Loucy (cell line): ENCODE results near the gene ZP4.

Source experiments
- H2AFZ ChIP-seq: fragments of 200-600 bp; sonication (generic); 2 replicates; pipeline ENCODE4 v1.6.0; 2016; ENCODE audit warnings: antibody characterized with exemption, mild to moderate bottlenecking, low read length, moderate library complexity
- H3F3A ChIP-seq: fragments of 200-600 bp; 2 replicates; pipeline ENCODE4 v1.6.0; 2016; ENCODE audit warnings: antibody characterized with exemption, low read depth, mild to moderate bottlenecking
- H3K27me3 ChIP-seq: fragments of 200-600 bp; sonication (generic); 2 replicates; pipeline ENCODE4 v1.6.1; 2014; ENCODE audit warnings: low read length, mild to moderate bottlenecking; ENCODE audit not compliant: insufficient read depth, poor library complexity, severe bottlenecking
- H3K36me3 ChIP-seq: fragments of 200-600 bp; sonication (generic); 2 replicates; pipeline ENCODE4 v1.6.1; 2016; ENCODE audit warnings: low read length; ENCODE audit not compliant: insufficient read depth
- H3K4me1 ChIP-seq: fragments of 200-600 bp; sonication (generic); 2 replicates; pipeline ENCODE4 v1.5.1; 2014; ENCODE audit warnings: low read length, mild to moderate bottlenecking; ENCODE audit not compliant: insufficient read depth, poor library complexity, severe bottlenecking
- H3K4me2 ChIP-seq: fragments of 200-600 bp; sonication (generic); 2 replicates; pipeline ENCODE4 v1.6.0; 2014; ENCODE audit warnings: antibody characterized with exemption, low read length, low read depth, mild to moderate bottlenecking; ENCODE audit not compliant: poor library complexity, severe bottlenecking
- H3K4me3 ChIP-seq: fragments of 200-600 bp; sonication (generic); 2 replicates; pipeline ENCODE4 v1.5.1; 2014; ENCODE audit warnings: low read length, mild to moderate bottlenecking, mixed read lengths; ENCODE audit not compliant: poor library complexity, severe bottlenecking
- H3K79me2 ChIP-seq: fragments of 200-600 bp; sonication (generic); 2 replicates; pipeline ENCODE4 v1.6.1; 2014; ENCODE audit warnings: low read length; ENCODE audit not compliant: insufficient read depth
- H3K9ac ChIP-seq: fragments of 200-600 bp; sonication (generic); 2 replicates; pipeline ENCODE4 v1.6.0; 2014; ENCODE audit warnings: mild to moderate bottlenecking, low read depth, low read length, moderate library complexity; ENCODE audit not compliant: poor library complexity, severe bottlenecking
- H3K9me2 ChIP-seq: fragments of 200-600 bp; sonication (generic); replicated peaks from 2 replicates; pipeline ENCODE4 v1.6.1; 2016; ENCODE audit warnings: low read depth, low read length, mixed read lengths
- H3K9me3 ChIP-seq: fragments of 200-600 bp; sonication (generic); 2 replicates; pipeline ENCODE4 v1.6.1; 2014; ENCODE audit warnings: mild to moderate bottlenecking, antibody characterized with exemption, low read length, low read depth; ENCODE audit not compliant: insufficient read depth
- H4K20me1 ChIP-seq: fragments of 200-600 bp; sonication (generic); 2 replicates; pipeline ENCODE4 v1.6.0; 2014; ENCODE audit warnings: antibody characterized with exemption, low read length, mild to moderate bottlenecking; ENCODE audit not compliant: insufficient read depth, poor library complexity, severe bottlenecking
- EZH2phosphoT487 ChIP-seq: fragments of 200-600 bp; IDR thresholded peaks from 2 replicates; pipeline ENCODE4 v1.6.1; 2018; ENCODE audit warnings: antibody characterized with exemption, mild to moderate bottlenecking, moderate library complexity, borderline replicate concordance
- TF ChIP-seq, protein P1 (sequence below): fragments of 200-600 bp; sonication (generic); conservative IDR thresholded peaks from 2 replicates; pipeline ENCODE4 v1.5.1; 2014; ENCODE audit warnings: mild to moderate bottlenecking, antibody characterized with exemption, low read length

The ZP4 gene

GRCh38 chr1:237873487-237874211 is 17.1 kb downstream of the ZP4 start:
- Histone ChIP-seq H3F3A (no peaks in the 10 kb centered on the region), H3K4me3 (no peak overlapping the region), H3K9ac (no peak overlapping the region), H3K4me2 (no peak overlapping the region), H2AFZ (no peak overlapping the region), H3K27me3 (no peaks in the 10 kb centered on the region), H3K4me1 (no peaks in the 10 kb centered on the region), H3K36me3 (no peaks in the 10 kb centered on the region), H3K9me2 (no peaks in the 10 kb centered on the region), H3K79me2 (no peaks in the 10 kb centered on the region), H3K9me3 (no peaks in the 10 kb centered on the region), H4K20me1 (no peaks in the 10 kb centered on the region)
- TF ChIP-seq, protein P1, sequence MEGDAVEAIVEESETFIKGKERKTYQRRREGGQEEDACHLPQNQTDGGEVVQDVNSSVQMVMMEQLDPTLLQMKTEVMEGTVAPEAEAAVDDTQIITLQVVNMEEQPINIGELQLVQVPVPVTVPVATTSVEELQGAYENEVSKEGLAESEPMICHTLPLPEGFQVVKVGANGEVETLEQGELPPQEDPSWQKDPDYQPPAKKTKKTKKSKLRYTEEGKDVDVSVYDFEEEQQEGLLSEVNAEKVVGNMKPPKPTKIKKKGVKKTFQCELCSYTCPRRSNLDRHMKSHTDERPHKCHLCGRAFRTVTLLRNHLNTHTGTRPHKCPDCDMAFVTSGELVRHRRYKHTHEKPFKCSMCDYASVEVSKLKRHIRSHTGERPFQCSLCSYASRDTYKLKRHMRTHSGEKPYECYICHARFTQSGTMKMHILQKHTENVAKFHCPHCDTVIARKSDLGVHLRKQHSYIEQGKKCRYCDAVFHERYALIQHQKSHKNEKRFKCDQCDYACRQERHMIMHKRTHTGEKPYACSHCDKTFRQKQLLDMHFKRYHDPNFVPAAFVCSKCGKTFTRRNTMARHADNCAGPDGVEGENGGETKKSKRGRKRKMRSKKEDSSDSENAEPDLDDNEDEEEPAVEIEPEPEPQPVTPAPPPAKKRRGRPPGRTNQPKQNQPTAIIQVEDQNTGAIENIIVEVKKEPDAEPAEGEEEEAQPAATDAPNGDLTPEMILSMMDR, result no peak
- no peak for TF ChIP-seq EZH2phosphoT487

DNA sequence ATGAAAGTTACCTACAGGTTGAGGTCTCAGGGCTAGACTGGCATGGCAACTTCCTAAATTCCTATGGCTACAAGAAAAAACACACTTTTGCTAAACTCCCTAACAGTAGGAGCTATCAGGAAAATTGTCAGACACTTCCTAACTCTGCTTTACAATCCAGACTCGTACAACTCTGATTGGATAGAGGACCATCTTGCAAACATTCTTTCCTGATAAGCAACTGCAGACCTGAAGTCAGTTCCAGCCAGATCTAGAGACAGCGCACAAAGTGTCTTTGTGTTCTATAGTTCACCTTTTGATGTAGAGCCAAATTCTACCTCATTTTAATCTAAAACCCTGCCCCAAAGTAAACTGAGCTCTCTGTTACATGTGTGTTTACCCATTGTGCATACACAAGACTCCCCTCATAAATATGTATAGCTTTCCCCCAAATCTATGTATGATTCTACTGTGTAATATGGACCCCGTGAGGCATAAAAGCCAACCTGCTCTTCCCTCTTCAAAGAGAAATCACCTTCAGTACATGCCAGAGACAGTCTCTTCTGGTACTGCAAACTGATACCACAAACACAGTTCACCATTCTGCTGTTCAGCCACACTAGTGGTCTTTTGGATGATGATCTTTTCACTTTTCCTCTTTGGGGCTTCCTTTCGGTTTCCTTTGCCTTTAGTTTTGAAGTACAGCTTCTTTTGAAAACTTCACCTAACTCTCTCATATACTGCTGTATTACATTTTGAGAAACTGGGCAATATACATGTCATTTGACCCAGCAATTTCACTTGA is 21.7 kb downstream of the ZP4 start:
- Histone ChIP-seq H3K4me3 (no peak overlapping the region), H3K9me3 (no peaks in the 10 kb centered on the region), H3K9me2 (no peaks in the 10 kb centered on the region), H3K9ac (no peak overlapping the region), H2AFZ (no peak overlapping the region), H3K4me2 (no peak overlapping the region), H3K27me3 (no peaks in the 10 kb centered on the region), H4K20me1 (no peaks in the 10 kb centered on the region), H3K36me3 (no peaks in the 10 kb centered on the region), H3K79me2 (no peaks in the 10 kb centered on the region), H3F3A (no peaks in the 10 kb centered on the region), H3K4me1 (no peaks in the 10 kb centered on the region)
- TF ChIP-seq EZH2phosphoT487, result no peak
- TF ChIP-seq, protein P1, result no peak

DNA sequence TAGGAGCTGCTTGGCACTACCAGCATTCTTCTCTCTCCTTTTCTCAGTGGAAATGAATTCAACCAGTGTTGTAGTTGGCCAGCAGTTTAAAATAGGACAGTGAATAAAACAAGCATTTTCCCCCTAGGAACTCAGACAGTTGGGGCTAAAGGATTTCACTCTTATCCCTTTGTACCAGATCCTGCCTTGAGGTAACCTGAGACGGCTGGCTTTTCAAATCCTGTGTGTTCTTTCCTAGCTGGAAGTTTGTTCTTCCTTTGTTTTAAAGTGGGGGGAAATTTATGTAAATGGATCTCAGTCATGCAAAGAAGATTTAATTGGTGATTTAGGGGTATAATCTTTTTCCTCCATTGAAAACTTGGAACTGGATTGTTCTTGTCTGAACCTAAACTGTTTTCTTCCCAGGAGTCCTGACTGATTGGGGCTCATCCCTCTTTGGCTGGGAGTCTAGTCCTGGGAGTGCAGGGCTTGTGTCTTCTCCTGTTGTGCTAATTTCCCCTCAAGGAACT is 23.3 kb downstream of the ZP4 start:
- Histone ChIP-seq H3K4me2 (no peak overlapping the region), H3K9me3 (no peaks in the 10 kb centered on the region), H3K36me3 (no peaks in the 10 kb centered on the region), H3K79me2 (no peaks in the 10 kb centered on the region), H3K4me3 (no peak overlapping the region), H2AFZ (no peak overlapping the region), H3F3A (no peaks in the 10 kb centered on the region), H3K9me2 (no peaks in the 10 kb centered on the region), H3K27me3 (no peaks in the 10 kb centered on the region), H4K20me1 (no peaks in the 10 kb centered on the region), H3K9ac (no peak overlapping the region), H3K4me1 (no peaks in the 10 kb centered on the region)
- TF ChIP-seq, protein P1, result no peak
- TF ChIP-seq EZH2phosphoT487, result no peak
